Muscle layer of colon (tissue), 2 donors: ENCODE results near the gene GGT1.
"Not testable (repeated sequence)": the region's sequence is repeated elsewhere in the genome, so short reads cannot be mapped to it uniquely, and the experiment has no call there.

Experiments used
- H3K27ac ChIP-seq: one replicate; pipeline ENCODE4 v1.7.0; 2013; ENCODE audit warnings: low read depth, mild to moderate bottlenecking, low read length, moderate library complexity
- H3K27me3 ChIP-seq, 2 donors: one replicate each; pipeline ENCODE4 v1.7.0; 2013; ENCODE audit warnings: low read length in 2 of 2, mild to moderate bottlenecking in 2 of 2; ENCODE audit not compliant: insufficient read depth in 2 of 2, control insufficient read depth in 1 of 2
- H3K36me3 ChIP-seq: one replicate; pipeline ENCODE4 v1.7.0; 2013; ENCODE audit warnings: mild to moderate bottlenecking, low read length; ENCODE audit not compliant: insufficient read depth
- H3K4me1 ChIP-seq: one replicate; pipeline ENCODE4 v1.7.0; 2013; ENCODE audit warnings: mild to moderate bottlenecking, low read length; ENCODE audit not compliant: insufficient read depth
- H3K4me3 ChIP-seq, 2 donors: one replicate each; pipeline ENCODE4 v1.7.0; 2013; ENCODE audit warnings: low read length in 2 of 2, low read depth in 1 of 2, mild to moderate bottlenecking in 1 of 2, moderate library complexity in 1 of 2
- H3K9ac ChIP-seq: one replicate; pipeline ENCODE4 v1.7.0; 2013; ENCODE audit warnings: low read length
- H3K9me3 ChIP-seq: one replicate; pipeline ENCODE4 v1.7.0; 2013; ENCODE audit warnings: mild to moderate bottlenecking, low read length
- donor health status: abdominal sarcoma.
- donor health status: Adenocarcinoma of cecum.

Gene GGT1

GRCh38 chr22:24650884-24651283 is 47.9 kb downstream of the GGT1 start:
- H3K4me3 ChIP-seq, H3K27me3 ChIP-seq, H3K4me1 ChIP-seq, H3K9ac ChIP-seq, H3K36me3 ChIP-seq, H3K27ac ChIP-seq, H3K9me3 ChIP-seq: not testable (repeated sequence)

- not testable (repeated sequence) for H3K4me1 ChIP-seq, H3K9ac ChIP-seq, H3K27me3 ChIP-seq, H3K4me3 ChIP-seq, H3K27ac ChIP-seq, H3K9me3 ChIP-seq, H3K36me3 ChIP-seq
These were observed 62.4 kb downstream of the GGT1 start for GRCh38 chr22:24665395-24665794.

- H3K36me3 ChIP-seq, H3K9ac ChIP-seq, H3K4me1 ChIP-seq, H3K9me3 ChIP-seq, H3K27me3 ChIP-seq, H3K4me3 ChIP-seq, H3K27ac ChIP-seq: not testable (repeated sequence)
These were observed 64.9 kb downstream of the GGT1 start for GRCh38 chr22:24667904-24668303.

GRCh38 chr22:24672532-24672931 is 69.5 kb downstream of the GGT1 start:
- not testable (repeated sequence) for H3K9me3 ChIP-seq, H3K4me3 ChIP-seq, H3K4me1 ChIP-seq, H3K27ac ChIP-seq, H3K36me3 ChIP-seq, H3K9ac ChIP-seq, H3K27me3 ChIP-seq
